ENCODE data around the gene RUFY2.

RUFY2 gene

DNA sequence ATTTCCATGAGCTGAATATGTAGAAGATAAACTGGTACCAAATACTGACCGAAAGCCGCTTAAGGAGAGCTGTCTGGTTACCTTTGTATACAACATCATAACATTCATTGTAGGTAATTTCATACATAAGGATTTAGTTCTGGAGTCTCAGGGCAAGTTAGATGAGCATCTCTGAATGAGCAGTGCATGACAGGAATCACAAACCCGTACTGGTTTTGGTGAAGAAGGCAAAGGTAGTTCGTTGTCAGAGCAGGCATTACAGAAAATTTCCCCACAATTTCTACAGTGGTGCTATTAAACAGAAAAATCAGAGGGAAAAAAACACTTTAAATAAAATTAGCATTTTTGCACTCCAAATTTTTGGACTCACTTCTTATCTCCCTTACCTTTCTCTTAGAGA, 61.5 kb downstream of the RUFY2 start:
- Histone ChIP-seq H3K4me3 (no peak overlapping the region), H3K27ac (no peak overlapping the region)
- DNase-seq (ENCODE audit: low spot score), result no peak
- TF ChIP-seq, protein P1, sequence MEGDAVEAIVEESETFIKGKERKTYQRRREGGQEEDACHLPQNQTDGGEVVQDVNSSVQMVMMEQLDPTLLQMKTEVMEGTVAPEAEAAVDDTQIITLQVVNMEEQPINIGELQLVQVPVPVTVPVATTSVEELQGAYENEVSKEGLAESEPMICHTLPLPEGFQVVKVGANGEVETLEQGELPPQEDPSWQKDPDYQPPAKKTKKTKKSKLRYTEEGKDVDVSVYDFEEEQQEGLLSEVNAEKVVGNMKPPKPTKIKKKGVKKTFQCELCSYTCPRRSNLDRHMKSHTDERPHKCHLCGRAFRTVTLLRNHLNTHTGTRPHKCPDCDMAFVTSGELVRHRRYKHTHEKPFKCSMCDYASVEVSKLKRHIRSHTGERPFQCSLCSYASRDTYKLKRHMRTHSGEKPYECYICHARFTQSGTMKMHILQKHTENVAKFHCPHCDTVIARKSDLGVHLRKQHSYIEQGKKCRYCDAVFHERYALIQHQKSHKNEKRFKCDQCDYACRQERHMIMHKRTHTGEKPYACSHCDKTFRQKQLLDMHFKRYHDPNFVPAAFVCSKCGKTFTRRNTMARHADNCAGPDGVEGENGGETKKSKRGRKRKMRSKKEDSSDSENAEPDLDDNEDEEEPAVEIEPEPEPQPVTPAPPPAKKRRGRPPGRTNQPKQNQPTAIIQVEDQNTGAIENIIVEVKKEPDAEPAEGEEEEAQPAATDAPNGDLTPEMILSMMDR (IDR thresholded peaks at IDR 0.05), result no peak

DNA sequence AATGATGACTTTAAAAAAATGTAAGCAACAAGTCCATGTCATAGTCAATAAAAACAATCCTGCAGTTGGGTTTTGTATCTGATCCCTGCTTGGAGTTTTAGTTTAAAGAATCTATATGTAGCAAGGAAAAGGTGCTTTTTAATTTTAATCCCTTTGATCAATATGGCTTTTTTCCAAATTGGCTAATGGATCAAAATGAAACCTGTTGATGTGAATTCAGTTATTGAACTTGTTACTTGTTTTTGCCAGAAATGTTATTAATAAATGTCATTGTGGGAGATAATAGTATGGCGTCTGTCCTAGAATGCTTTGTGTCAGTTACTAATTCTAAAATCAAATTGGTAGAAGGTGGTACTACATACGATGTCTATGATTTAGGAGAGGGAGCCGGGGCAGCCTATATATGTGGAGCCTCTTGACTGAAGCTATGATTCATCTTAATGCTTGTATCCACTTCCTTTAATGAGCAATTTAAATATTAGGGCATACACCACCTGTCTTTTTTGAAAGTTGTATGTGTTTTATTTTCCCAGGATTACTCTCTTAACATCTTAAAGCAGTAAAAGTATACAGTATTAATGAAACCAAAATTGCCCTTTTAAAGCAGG, 64.1 kb downstream of the RUFY2 start:
- Histone ChIP-seq H3K27ac (no peak overlapping the region), H3K4me3 (no peak overlapping the region)
- TF ChIP-seq, protein P1 (IDR thresholded peaks at IDR 0.05), result no peak
- no peak for DNase-seq (ENCODE audit: low spot score)

DNA sequence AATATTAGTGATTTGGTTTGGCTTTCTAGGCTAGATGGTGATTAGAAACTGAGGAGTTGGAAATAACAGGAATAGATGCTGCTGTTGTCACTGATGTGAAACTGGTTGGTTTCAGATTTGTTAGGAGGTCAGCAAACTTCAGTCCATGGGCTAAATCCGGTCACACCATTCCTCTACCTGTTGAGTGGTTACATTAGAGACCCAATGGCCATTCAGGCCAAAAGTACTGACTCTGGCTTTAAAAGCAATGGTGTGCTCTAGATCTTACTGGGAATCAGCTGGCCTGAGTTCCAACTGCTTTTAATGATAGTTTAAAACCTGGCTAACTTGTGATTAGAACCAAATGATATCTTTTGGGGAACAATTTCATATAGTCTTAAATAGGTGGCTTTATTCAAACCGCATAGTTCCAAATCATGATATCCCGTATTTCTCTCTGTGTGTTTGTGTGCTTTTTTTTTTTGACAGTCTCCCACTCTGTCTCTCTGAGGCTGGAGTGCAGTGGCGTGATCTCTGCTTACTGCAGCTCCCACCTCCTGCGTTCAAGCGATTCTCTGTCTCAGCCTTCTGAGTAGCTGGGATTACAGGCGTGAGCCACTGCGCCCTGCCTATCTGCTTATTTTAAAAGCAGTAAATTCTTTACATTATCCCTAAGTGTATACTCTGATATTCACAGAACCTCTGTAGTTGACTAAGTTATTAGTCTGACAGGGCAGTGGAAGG, 66.6 kb downstream of the RUFY2 start:
- TF ChIP-seq, protein P1 (IDR thresholded peaks at IDR 0.05), result no peak
- no peak for DNase-seq (ENCODE audit: low spot score)
- no peak overlapping the region for H3K4me3 ChIP-seq
- H3K27ac ChIP-seq, result no peak overlapping the region

DNA sequence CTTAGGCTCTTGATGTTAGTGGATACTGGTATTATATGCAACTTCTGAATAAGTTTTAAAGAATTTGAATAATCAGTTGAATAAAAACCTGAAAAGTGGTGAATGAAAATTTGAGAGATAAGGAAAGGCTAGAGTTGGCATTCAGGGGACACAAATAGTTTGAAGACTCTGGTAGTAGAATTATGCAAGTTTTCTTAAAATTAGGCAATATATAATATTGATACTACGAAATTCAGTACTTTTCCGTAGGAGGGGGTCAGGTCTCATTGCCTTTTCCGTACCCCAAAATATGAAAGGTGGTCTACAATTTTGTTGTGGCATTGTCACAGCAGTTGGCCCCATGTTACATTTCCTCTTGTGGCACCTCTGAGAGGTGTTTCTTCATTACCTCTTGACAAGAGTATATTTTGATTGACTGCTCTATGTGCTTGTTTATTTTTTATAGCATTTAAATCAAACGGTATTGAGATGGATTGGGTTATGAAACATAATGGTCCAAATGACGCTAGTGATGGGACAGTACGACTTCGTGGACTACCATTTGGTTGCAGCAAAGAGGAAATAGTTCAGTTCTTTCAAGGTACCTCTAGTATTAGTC, 70.2 kb downstream of the RUFY2 start:
- no peak overlapping the region for H3K27ac ChIP-seq
- TF ChIP-seq, protein P1 (IDR thresholded peaks at IDR 0.05), result no peak
- no peak for DNase-seq (ENCODE audit: low spot score)
- peak overlapping the region; percentile 91 for H3K4me3 ChIP-seq

DNA sequence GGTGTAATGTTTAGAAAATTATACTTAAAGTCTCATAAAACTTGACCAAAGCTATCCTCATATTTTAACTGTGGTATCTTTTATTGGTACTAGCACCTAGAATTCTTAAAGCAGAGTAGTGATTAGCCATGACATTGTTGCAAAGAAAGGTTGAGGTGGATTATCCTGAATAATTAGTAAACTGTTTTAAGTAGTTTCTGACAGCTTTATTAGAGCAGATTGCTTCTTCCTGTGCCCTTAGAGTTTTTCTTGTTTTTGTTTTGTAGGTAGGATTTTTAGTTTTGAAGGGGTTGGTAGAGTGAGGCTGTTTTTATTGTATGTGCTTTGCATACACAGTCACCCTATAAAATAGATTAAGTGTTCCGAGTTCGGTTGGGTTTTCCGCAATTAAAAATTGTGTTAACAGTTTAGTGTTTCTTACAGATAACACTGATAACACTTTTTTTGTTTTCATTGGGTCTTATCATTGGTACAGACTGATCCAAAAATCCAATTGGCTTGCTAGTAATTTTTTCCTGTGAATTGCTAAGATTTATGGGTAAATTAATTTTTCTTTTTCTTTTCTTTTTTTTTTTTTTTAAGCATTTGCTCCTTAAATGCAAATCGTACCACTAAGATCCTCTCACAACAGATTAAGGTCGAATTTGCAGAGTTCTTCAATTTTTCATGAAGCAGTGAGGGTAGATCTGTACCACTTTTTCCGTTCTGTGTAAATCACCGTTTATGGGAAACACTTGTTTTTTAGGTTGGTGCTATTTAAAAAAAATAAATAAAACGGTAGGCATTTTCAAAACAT, 72.2 kb downstream of the RUFY2 start:
- TF ChIP-seq, protein P1 (IDR thresholded peaks at IDR 0.05), result no peak
- DNase-seq (ENCODE audit: low spot score), result no peak
- H3K4me3 ChIP-seq, result peak overlapping the region; percentile 91
- peak overlapping the region in 1 of 2 donors; percentile 100 for H3K27ac ChIP-seq

DNA sequence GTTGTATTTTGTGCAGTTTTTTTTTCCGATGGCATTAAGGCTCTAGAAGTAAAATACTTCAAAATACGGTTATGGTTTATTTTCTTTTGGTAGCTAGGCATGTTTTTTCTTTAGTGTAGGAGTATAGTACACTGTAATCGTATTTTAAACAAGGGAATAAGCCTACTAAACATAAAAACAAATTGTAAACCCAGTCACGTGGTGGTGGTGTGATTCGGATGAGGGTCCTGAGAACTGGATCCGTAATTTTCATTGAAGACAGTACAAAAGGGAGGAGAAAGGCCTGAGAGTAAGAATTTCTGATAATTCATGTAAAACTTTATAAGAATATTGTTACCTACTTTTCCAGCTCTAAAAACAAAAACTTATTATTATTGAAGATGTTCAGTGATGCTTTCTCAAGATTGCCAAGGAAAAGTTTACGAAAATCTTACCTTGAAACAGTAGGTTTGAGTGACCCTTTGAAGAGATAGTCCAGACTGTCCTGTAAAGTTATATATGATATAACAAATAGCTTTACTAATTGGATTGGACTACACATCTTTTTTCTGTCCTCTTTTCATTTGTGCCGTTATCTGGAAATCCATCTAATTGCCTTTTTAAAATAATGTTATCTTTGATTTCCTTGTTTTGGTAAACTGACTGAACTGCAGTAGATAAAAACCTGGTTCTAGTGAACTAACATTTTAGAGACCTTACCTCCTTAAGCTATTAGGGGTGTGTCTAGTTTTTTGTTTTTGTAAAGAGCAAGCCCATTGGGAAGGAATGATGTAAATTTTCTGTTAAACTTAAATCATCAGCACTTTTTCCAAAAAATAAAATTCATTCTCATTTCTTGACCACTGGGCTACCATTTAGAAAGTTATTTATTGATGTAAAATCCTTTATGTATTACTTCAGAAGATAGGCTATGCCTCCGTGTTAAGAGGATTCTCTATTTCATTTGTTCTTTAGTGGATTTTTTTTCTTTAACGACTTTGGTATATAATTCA, 73.3 kb downstream of the RUFY2 start:
- TF ChIP-seq, protein P1 (IDR thresholded peaks at IDR 0.05), result no peak
- Histone ChIP-seq H3K27ac (peak overlapping the region; percentile 98 to 100), H3K4me3 (peak overlapping the region; percentile 91)
- no peak for DNase-seq (ENCODE audit: low spot score)

Data from coronary artery (tissue), 2 donors.